GM19455 (cell line): ENCODE data around the gene ASIC2.

Experiments used
- ATAC-seq: cut with Tn5 transposase; IDR thresholded peaks from one replicate; pipeline ENCODE4 v1.9.1; 2021; ENCODE audit not compliant: unreplicated experiment

ASIC2 gene

GRCh38 chr17:33118391-33119075, 174.6 kb downstream of the ASIC2 start:
- no peak for ATAC-seq

GRCh38 chr17:33116021-33116551, 177.0 kb downstream of the ASIC2 start:
- no peak for ATAC-seq

- no peak for ATAC-seq
Measured at GRCh38 chr17:33115366-33115765, 177.7 kb downstream of the ASIC2 start.

- ATAC-seq, result no peak
Measured at GRCh38 chr17:33113991-33114370, 179.1 kb downstream of the ASIC2 start.

- no peak for ATAC-seq
Measured at GRCh38 chr17:33113276-33113990, 179.7 kb downstream of the ASIC2 start.

- no peak for ATAC-seq
Measured at GRCh38 chr17:33112763-33113162, 180.3 kb downstream of the ASIC2 start.

- no peak for ATAC-seq
Measured at GRCh38 chr17:33109336-33110072, 183.6 kb downstream of the ASIC2 start.

- no peak for ATAC-seq
Measured at GRCh38 chr17:33106525-33107165, 186.4 kb downstream of the ASIC2 start.

GRCh38 chr17:33105911-33106310, 187.2 kb downstream of the ASIC2 start:
- no peak for ATAC-seq

GRCh38 chr17:33099906-33100305, 193.2 kb downstream of the ASIC2 start:
- no peak for ATAC-seq

- ATAC-seq, result no peak
Measured at GRCh38 chr17:33099252-33099651, 193.8 kb downstream of the ASIC2 start.

GRCh38 chr17:33097411-33097810, 195.7 kb downstream of the ASIC2 start:
- no peak for ATAC-seq

GRCh38 chr17:33096161-33096560, 196.9 kb downstream of the ASIC2 start:
- ATAC-seq, result no peak

- no peak for ATAC-seq
Measured at GRCh38 chr17:33091271-33091670, 201.8 kb downstream of the ASIC2 start.

- ATAC-seq, result no peak
Measured at GRCh38 chr17:33090806-33091205, 202.3 kb downstream of the ASIC2 start.

GRCh38 chr17:33086878-33087277, 206.2 kb downstream of the ASIC2 start:
- ATAC-seq, result no peak

- ATAC-seq, result no peak
Measured at GRCh38 chr17:33086041-33086440, 207.1 kb downstream of the ASIC2 start.

GRCh38 chr17:33085256-33085655, 207.8 kb downstream of the ASIC2 start:
- ATAC-seq, result no peak

- ATAC-seq, result no peak
Measured at GRCh38 chr17:33084755-33085154, 208.3 kb downstream of the ASIC2 start.

- no peak for ATAC-seq
Measured at GRCh38 chr17:33082529-33083173, 210.4 kb downstream of the ASIC2 start.

GRCh38 chr17:33080091-33080490, 213.0 kb downstream of the ASIC2 start:
- ATAC-seq, result no peak
